MCF 10A (cell line): ENCODE measurements around the gene PRAMEF11. TPM values are rescaled to one million over a fixed set of nuclear protein-coding genes. Genes with fewer than 3 reads are reported as not detected.

Experiments used
- BruUV-seq: library from RNA; stranded (reverse); fragments of 400-500 nt; replicated peaks from 2 replicates; lab custom pipeline; 2021; lab: Mats Ljungman, UMichigan
- CTCF ChIA-PET: fragments of 300-600 bp; sonication (Branson Sonifier 250); formaldehyde crosslinking; extraction: SDS; loops from one replicate; lab custom pipeline; 2021; ENCODE audit warnings: antibody characterized with exemption, inconsistent platforms; lab: Yijun Ruan, JAX
- POLR2A ChIA-PET: fragments of 300-600, 350-650 bp; sonication (Branson Sonifier 250); formaldehyde crosslinking; extraction: SDS; loops from one replicate; lab custom pipeline; 2020; ENCODE audit warnings: antibody characterized with exemption, inconsistent platforms; lab: Yijun Ruan, JAX
- DNase-seq: peaks from one replicate; pipeline ENCODE4 v3.0.0-alpha.2; 2018; ENCODE audit not compliant: unreplicated experiment
- H3K27ac Mint-ChIP-seq: one replicate; pipeline ENCODE4 v1.8.0; 2022; ENCODE audit warnings: mild to moderate bottlenecking, low read depth, mixed read lengths; ENCODE audit not compliant: unreplicated experiment
- H3K27me3 Mint-ChIP-seq: one replicate; pipeline ENCODE4 v1.8.0; 2022; ENCODE audit warnings: mixed read lengths; ENCODE audit not compliant: insufficient read depth, unreplicated experiment
- H3K36me3 Mint-ChIP-seq: one replicate; pipeline ENCODE4 v1.8.0; 2022; ENCODE audit warnings: mild to moderate bottlenecking, moderate library complexity, mixed read lengths; ENCODE audit not compliant: insufficient read depth, unreplicated experiment
- H3K4me1 Mint-ChIP-seq: one replicate; pipeline ENCODE4 v1.8.0; 2022; ENCODE audit warnings: mixed read lengths; ENCODE audit not compliant: insufficient read depth, unreplicated experiment
- H3K4me3 Mint-ChIP-seq: one replicate; pipeline ENCODE4 v1.8.0; 2022; ENCODE audit warnings: mild to moderate bottlenecking, moderate library complexity, mixed read lengths; ENCODE audit not compliant: unreplicated experiment
- H3K9me3 Mint-ChIP-seq: one replicate; pipeline ENCODE4 v1.8.0; 2022; ENCODE audit warnings: mixed read lengths; ENCODE audit not compliant: unreplicated experiment
- intact Hi-C: fragments of 100-400 bp; cut with micrococcal nuclease; formaldehyde crosslinking; loops from 2 replicates; pipeline ENCODE4 v1.14.1; 2022
- total RNA-seq: library from RNA; stranded (reverse); gene quantifications from 2 replicates; pipeline ENCODE4 v1.2.3, GENCODE V29; 2022
- TF ChIP-seq, protein P1 (sequence below): fragments of 200-600 bp; IDR thresholded peaks from one replicate; pipeline ENCODE4 v1.8.0; 2022; ENCODE audit warnings: antibody characterized with exemption, mild to moderate bottlenecking; ENCODE audit not compliant: unreplicated experiment

Gene PRAMEF11
- total RNA-seq, 1 experiment from 2014 or later, result not detected

DNA sequence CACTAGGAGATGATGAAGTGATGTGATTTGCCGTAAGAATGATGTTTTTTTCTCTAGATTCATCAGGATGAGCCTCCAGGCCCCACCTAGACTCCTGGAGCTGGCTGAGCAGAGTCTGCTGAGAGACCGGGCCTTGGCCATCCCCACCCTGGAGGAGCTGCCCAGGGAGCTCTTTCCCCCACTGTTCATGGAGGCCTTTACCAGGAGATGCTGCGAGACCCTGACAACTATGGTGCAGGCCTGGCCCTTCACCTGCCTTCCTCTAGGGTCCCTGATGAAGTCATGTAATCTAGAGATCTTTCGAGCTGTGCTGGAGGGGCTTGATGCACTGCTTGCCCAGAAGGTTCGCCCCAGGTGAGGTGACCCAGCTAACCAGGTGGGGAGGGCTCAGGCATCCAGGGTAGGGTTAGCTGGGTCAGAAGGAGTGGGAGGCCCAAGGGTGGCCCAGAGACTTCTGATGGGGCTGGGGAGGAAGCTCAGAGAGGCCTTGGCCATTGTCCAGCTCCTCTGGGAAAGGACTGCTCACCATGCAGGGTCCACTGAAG is 56.3 kb downstream of the PRAMEF11 start:
- Mint-ChIP-seq H3K36me3 (no peaks in the 10 kb centered on the region), H3K27me3 (peaks cover 67% of the 10 kb centered on the region), H3K27ac (no peak overlapping the region), H3K9me3 (no peaks in the 10 kb centered on the region), H3K4me1 (no peaks in the 10 kb centered on the region), H3K4me3 (no peak overlapping the region)
- DNase-seq, result no peak
- TF ChIP-seq, protein P1, sequence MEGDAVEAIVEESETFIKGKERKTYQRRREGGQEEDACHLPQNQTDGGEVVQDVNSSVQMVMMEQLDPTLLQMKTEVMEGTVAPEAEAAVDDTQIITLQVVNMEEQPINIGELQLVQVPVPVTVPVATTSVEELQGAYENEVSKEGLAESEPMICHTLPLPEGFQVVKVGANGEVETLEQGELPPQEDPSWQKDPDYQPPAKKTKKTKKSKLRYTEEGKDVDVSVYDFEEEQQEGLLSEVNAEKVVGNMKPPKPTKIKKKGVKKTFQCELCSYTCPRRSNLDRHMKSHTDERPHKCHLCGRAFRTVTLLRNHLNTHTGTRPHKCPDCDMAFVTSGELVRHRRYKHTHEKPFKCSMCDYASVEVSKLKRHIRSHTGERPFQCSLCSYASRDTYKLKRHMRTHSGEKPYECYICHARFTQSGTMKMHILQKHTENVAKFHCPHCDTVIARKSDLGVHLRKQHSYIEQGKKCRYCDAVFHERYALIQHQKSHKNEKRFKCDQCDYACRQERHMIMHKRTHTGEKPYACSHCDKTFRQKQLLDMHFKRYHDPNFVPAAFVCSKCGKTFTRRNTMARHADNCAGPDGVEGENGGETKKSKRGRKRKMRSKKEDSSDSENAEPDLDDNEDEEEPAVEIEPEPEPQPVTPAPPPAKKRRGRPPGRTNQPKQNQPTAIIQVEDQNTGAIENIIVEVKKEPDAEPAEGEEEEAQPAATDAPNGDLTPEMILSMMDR, result no peak
- ChIA-PET CTCF (interaction anchor here (0.8 to 1.1 kb wide), 2 partner anchors 10 to 25 kb away, joined by 4 read pairs; no protein-coding TSS in a partner anchor), POLR2A (no interaction called here)
- intact Hi-C loops, result no loop called here
- no TSS peak for BruUV-seq

Other genes starting within 250 kb of the PRAMEF11 start
- gene DHRS3, start 213.2 kb downstream of the PRAMEF11 start, total RNA-seq, result 1.4 and 1.5 TPM in 2 replicates
- gene AADACL4, start 187.3 kb downstream of the PRAMEF11 start, total RNA-seq, result not detected in 2 replicates
- gene AADACL3, start 115.3 kb downstream of the PRAMEF11 start, total RNA-seq, result not detected in 2 replicates
- not detected in 2 replicates for gene CFAP107, start 85.2 kb downstream of the PRAMEF11 start, total RNA-seq
- not detected in 2 replicates for gene PRAMEF12, start 57.7 kb downstream of the PRAMEF11 start, total RNA-seq
- gene PRAMEF1, start 40.0 kb downstream of the PRAMEF11 start, total RNA-seq, result not detected in 2 replicates
- not detected in 2 replicates for gene HNRNPCL1, start 17.3 kb upstream of the PRAMEF11 start, total RNA-seq
- gene PRAMEF2, start 25.7 kb upstream of the PRAMEF11 start, total RNA-seq, result not detected in 2 replicates
- not detected in 2 replicates for gene PRAMEF4, start 54.8 kb upstream of the PRAMEF11 start, total RNA-seq
- not detected in 2 replicates for gene PRAMEF10, start 66.9 kb upstream of the PRAMEF11 start, total RNA-seq
- gene PRAMEF7, start 85.2 kb upstream of the PRAMEF11 start, total RNA-seq, result not detected in 2 replicates
- not detected in 2 replicates for gene PRAMEF6, start 116.2 kb upstream of the PRAMEF11 start, total RNA-seq
- not detected in 2 replicates for gene PRAMEF27, start 225.2 kb upstream of the PRAMEF11 start, total RNA-seq
- not detected in 2 replicates for gene HNRNPCL3, start 229.4 kb upstream of the PRAMEF11 start, total RNA-seq
- not detected in 2 replicates for gene PRAMEF25, start 239.4 kb upstream of the PRAMEF11 start, total RNA-seq